CD4-positive, CD25-positive, alpha-beta regulatory T cell (primary cell): ENCODE measurements around the gene ZNF235. TPM values are rescaled to one million over a fixed set of nuclear protein-coding genes. Genes with fewer than 3 reads are reported as not detected.
A peak's percentile ranks its signal among the peaks of the same experiment; 100 is the strongest.

Experiments used
- ATAC-seq, 2 donors: fragments of 150-1000 bp; cut with Tn5 transposase; one replicate each; pipeline ENCODE4 v1.10.0; 2021; ENCODE audit warnings: low read depth in 2 of 2, moderate number of reproducible peaks in 2 of 2, moderate library complexity in 1 of 2
- DNase-seq, 3 donors: peaks; one replicate each; pipeline versions ENCODE4 v3.0.0 to v3.0.0-alpha.2; 2012 to 2022; ENCODE audit warnings: mixed read lengths in 1 of 3
- H3K27ac ChIP-seq: one replicate; pipeline ENCODE4 v1.7.0; 2013; ENCODE audit warnings: mild to moderate bottlenecking, low read length; ENCODE audit not compliant: insufficient read depth, poor library complexity, severe bottlenecking
- H3K27me3 ChIP-seq: one replicate; pipeline ENCODE4 v1.7.0; 2013; ENCODE audit warnings: low read length; ENCODE audit not compliant: control insufficient read depth, insufficient read depth
- H3K36me3 ChIP-seq: one replicate; pipeline ENCODE4 v1.7.0; 2013; ENCODE audit warnings: mild to moderate bottlenecking, low read length, moderate library complexity; ENCODE audit not compliant: control insufficient read depth, insufficient read depth
- H3K4me1 ChIP-seq: 2 replicates; pipeline ENCODE4 v1.7.0; 2013; ENCODE audit warnings: mild to moderate bottlenecking, low read length; ENCODE audit not compliant: insufficient read depth, control insufficient read depth, poor library complexity, severe bottlenecking
- H3K4me3 ChIP-seq: one replicate; pipeline ENCODE4 v1.7.0; 2013; ENCODE audit warnings: low read depth, mild to moderate bottlenecking, low read length, moderate library complexity
- H3K9me3 ChIP-seq, 2 experiments: 1 replicate in 1 of 2; 2 replicates in 1 of 2; pipeline ENCODE4 v1.7.0; 2013; ENCODE audit warnings: low read length in 2 of 2, mild to moderate bottlenecking in 1 of 2, moderate library complexity in 1 of 2; ENCODE audit not compliant: control insufficient read depth in 2 of 2
- H3K27ac Mint-ChIP-seq, 3 donors: one replicate each; pipeline ENCODE4 v1.8.0; 2020 to 2022; ENCODE audit warnings: mild to moderate bottlenecking in 3 of 3, mixed read lengths in 3 of 3, moderate library complexity in 2 of 3
- H3K27me3 Mint-ChIP-seq: one replicate; pipeline ENCODE4 v1.8.0; 2022; ENCODE audit warnings: mild to moderate bottlenecking, mixed read lengths
- H3K36me3 Mint-ChIP-seq: one replicate; pipeline ENCODE4 v1.8.0; 2020; ENCODE audit warnings: mixed read lengths
- H3K4me1 Mint-ChIP-seq, 4 donors: one replicate each; pipeline ENCODE4 v1.8.0; 2020 to 2022; ENCODE audit warnings: mixed read lengths in 4 of 4, mild to moderate bottlenecking in 1 of 4
- H3K4me3 Mint-ChIP-seq, 4 donors: one replicate each; pipeline ENCODE4 v1.8.0; 2020 to 2022; ENCODE audit warnings: mild to moderate bottlenecking in 4 of 4, mixed read lengths in 4 of 4, moderate library complexity in 3 of 4
- H3K9me3 Mint-ChIP-seq, 7 donors: one replicate each; pipeline ENCODE4 v1.8.0; 2020 to 2022; ENCODE audit warnings: mixed read lengths in 7 of 7, mild to moderate bottlenecking in 3 of 7, moderate library complexity in 2 of 7
- polyA plus RNA-seq, 4 donors: library from polyadenylated mRNA; unstranded; fragments of 300-500 nt; fragmentation: Illumina TruSeq; gene quantifications; one replicate each; pipeline ENCODE4 v1.2.3, GENCODE V29; 2021
- total RNA-seq: library from RNA; stranded (reverse); gene quantifications from one replicate; pipeline ENCODE4 v1.2.3, GENCODE V29; 2022

Gene ZNF235
- total and polyA plus RNA-seq, 5 donors from 2014 or later, result 1.0 to 5.4 (median 3.0) TPM

GRCh38 chr19:44313231-44313630 is 8.4 kb upstream of the ZNF235 start:
- peaks cover 2 to 35% (median 14%) of the 10 kb centered on the region in 7 donors for H3K9me3 Mint-ChIP-seq

DNA sequence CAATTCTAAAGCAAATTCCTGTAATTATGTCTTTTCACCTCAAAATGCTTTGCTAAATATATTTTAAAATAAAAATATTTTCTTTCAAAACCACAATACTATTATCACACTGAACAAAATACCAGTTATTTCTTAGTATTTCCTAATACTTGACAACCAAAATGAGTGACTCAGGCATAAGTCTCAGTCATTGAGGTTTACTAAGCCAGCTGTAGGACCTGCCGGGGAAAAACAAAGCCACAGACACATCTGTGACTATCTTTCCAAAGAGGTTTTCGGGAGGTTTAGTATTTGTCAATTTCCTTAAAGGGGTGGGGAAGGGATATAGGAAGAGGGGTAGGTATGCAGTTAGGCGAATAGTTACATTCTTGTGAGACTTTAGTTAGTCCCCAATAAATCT is 3.2 kb upstream of the ZNF235 start:
- H3K36me3 Mint-ChIP-seq, result peaks cover 4% of the 10 kb centered on the region
- Histone ChIP-seq H3K4me3 (no peak overlapping the region), H3K9me3 (peaks cover 0 to 8% of the 10 kb centered on the region in 2 experiments), H3K36me3 (no peaks in the 10 kb centered on the region), H3K27ac (no peak overlapping the region), H3K27me3 (no peaks in the 10 kb centered on the region), H3K4me1 (peaks cover 17% of the 10 kb centered on the region)
- peaks cover 0 to 12% (median 7%) of the 10 kb centered on the region in 7 donors for H3K9me3 Mint-ChIP-seq
- peaks cover 6% of the 10 kb centered on the region for H3K27me3 Mint-ChIP-seq
- H3K4me1 Mint-ChIP-seq, result peaks cover 6 to 23% (median 16%) of the 10 kb centered on the region in 4 donors
- DNase-seq (no peak), ATAC-seq (no peak)
- no peak overlapping the region for H3K27ac Mint-ChIP-seq
- H3K4me3 Mint-ChIP-seq, result peak overlapping the region in 1 of 4 donors; percentile 21

More at GRCh38 chr19:44313231-44313630, 8.4 kb upstream of the ZNF235 start:
- Histone ChIP-seq H3K36me3 (no peaks in the 10 kb centered on the region), H3K27ac (no peak overlapping the region), H3K4me1 (no peaks in the 10 kb centered on the region), H3K9me3 (peaks cover 9 to 10% of the 10 kb centered on the region in 2 experiments), H3K4me3 (no peak overlapping the region), H3K27me3 (no peaks in the 10 kb centered on the region)
- H3K4me3 Mint-ChIP-seq, result no peak overlapping the region
- peaks cover 13% of the 10 kb centered on the region for H3K27me3 Mint-ChIP-seq
- ATAC-seq (no peak), DNase-seq (no peak)
- peaks cover 8% of the 10 kb centered on the region for H3K36me3 Mint-ChIP-seq
- peaks cover 0 to 5% (median 0%) of the 10 kb centered on the region in 4 donors for H3K4me1 Mint-ChIP-seq
- no peak overlapping the region for H3K27ac Mint-ChIP-seq

DNA sequence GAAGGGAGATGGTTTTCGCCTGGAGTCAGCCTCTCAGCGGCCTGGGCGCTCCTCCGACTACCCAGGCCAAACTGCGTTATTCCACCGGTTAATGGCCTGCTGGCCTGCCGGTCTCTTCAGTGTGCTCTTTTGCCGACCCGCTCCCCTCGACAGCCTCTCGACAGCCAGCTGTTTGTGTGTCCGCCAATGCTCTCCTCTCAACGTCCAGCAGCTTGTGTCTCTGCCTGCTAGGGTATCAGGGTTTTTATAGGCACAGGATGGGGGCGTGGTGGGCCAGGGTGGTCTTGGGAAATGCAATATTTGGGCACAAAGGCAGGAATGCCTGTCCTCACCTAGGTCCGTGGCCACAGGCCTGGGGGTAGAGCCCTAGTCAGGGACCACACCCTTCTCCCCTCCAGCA is 1.5 kb upstream of the ZNF235 start:
- Mint-ChIP-seq H3K9me3 (peaks cover 0 to 12% (median 7%) of the 10 kb centered on the region in 7 donors), H3K36me3 (peaks cover 9% of the 10 kb centered on the region), H3K4me3 (peak overlapping the region in 1 of 4 donors; percentile 94), H3K27me3 (peaks cover 6% of the 10 kb centered on the region), H3K27ac (no peak overlapping the region), H3K4me1 (peaks cover 9 to 29% (median 16%) of the 10 kb centered on the region in 4 donors)
- Histone ChIP-seq H3K4me3 (no peak overlapping the region), H3K4me1 (peaks cover 17% of the 10 kb centered on the region), H3K27me3 (no peaks in the 10 kb centered on the region), H3K9me3 (peaks cover 0 to 3% of the 10 kb centered on the region in 2 experiments), H3K27ac (no peak overlapping the region), H3K36me3 (peaks cover 12% of the 10 kb centered on the region)
- ATAC-seq, result no peak
- DNase-seq, result no peak

DNA sequence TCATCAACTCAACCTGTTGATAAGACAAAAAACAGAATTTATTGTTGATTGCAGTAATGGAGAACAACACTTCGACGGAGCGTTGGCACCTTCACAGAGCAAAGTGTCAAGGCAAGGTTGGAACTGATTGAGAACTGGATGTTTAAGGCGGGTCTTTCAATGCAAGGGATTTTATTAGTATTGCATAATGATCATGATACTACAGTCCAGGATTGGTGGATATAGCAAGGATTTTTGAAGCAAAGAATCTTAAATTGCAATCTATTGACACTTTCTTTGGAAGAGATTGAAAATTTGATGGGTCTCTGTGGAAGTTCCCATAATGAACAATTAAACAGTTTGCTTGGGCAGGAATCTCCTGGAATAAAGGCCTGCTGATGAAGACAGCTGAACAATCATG is 632 bp upstream of the ZNF235 start:
- H3K27ac Mint-ChIP-seq, result peak overlapping the region in 1 of 3 donors; percentile 78
- no peak for ATAC-seq
- Histone ChIP-seq H3K36me3 (peaks cover 19% of the 10 kb centered on the region), H3K27me3 (no peaks in the 10 kb centered on the region), H3K4me3 (peak overlapping the region; percentile 93), H3K27ac (no peak overlapping the region), H3K9me3 (peaks cover 0 to 3% of the 10 kb centered on the region in 2 experiments), H3K4me1 (peaks cover 17% of the 10 kb centered on the region)
- H3K4me3 Mint-ChIP-seq, result peak overlapping the region; percentile 93 to 96 (median 94)
- peaks cover 6% of the 10 kb centered on the region for H3K27me3 Mint-ChIP-seq
- H3K36me3 Mint-ChIP-seq, result peaks cover 16% of the 10 kb centered on the region
- DNase-seq, result no peak
- peaks cover 0 to 16% (median 7%) of the 10 kb centered on the region in 7 donors for H3K9me3 Mint-ChIP-seq
- H3K4me1 Mint-ChIP-seq, result peaks cover 11 to 31% (median 19%) of the 10 kb centered on the region in 4 donors

- H3K27me3 Mint-ChIP-seq, result peaks cover 6% of the 10 kb centered on the region
- DNase-seq (peak in 1 of 3 donors; percentile 7), ATAC-seq (no peak)
- H3K4me3 Mint-ChIP-seq, result peak overlapping the region; percentile 93 to 96 (median 94)
- Histone ChIP-seq H3K36me3 (peaks cover 33% of the 10 kb centered on the region), H3K4me3 (peak overlapping the region; percentile 93), H3K27me3 (no peaks in the 10 kb centered on the region), H3K4me1 (peaks cover 17% of the 10 kb centered on the region), H3K9me3 (peaks cover 0 to 4% of the 10 kb centered on the region in 2 experiments), H3K27ac (no peak overlapping the region)
- H3K27ac Mint-ChIP-seq, result peak overlapping the region in 2 of 3 donors; percentile 78 to 92
- H3K4me1 Mint-ChIP-seq, result peaks cover 11 to 33% (median 19%) of the 10 kb centered on the region in 4 donors
- peaks cover 0 to 16% (median 3%) of the 10 kb centered on the region in 7 donors for H3K9me3 Mint-ChIP-seq
- peaks cover 30% of the 10 kb centered on the region for H3K36me3 Mint-ChIP-seq
Measured at GRCh38 chr19:44303976-44304568, 753 bp downstream of the ZNF235 start.

DNA sequence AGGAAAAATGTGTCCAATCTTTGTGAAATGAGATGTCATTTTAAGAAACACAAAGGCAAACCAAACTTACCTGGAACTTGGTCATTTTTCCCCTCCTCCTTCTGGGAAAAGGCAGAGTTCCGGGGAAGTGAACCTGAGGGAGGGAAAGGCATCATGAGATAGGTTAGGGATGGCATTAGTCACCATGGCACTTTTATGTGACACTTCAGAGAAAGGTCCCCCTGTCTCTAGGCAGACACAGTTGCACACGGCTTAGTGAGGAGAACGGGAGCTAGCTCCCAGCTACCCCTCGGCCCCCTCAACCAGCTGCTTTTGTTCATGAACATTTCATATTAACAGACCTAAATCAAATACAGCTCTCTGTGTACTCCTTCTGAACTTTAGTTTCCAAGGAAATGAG is 1.5 kb downstream of the ZNF235 start:
- Histone ChIP-seq H3K36me3 (peaks cover 40% of the 10 kb centered on the region), H3K4me1 (peaks cover 17% of the 10 kb centered on the region), H3K27ac (no peak overlapping the region), H3K27me3 (no peaks in the 10 kb centered on the region), H3K4me3 (no peak overlapping the region), H3K9me3 (peaks cover 0 to 4% of the 10 kb centered on the region in 2 experiments)
- H3K4me1 Mint-ChIP-seq, result peaks cover 11 to 33% (median 19%) of the 10 kb centered on the region in 4 donors
- peak overlapping the region; percentile 93 to 96 (median 94) for H3K4me3 Mint-ChIP-seq
- H3K9me3 Mint-ChIP-seq, result peaks cover 0 to 18% (median 7%) of the 10 kb centered on the region in 7 donors
- no peak overlapping the region for H3K27ac Mint-ChIP-seq
- H3K36me3 Mint-ChIP-seq, result peaks cover 33% of the 10 kb centered on the region
- peaks cover 2% of the 10 kb centered on the region for H3K27me3 Mint-ChIP-seq
- ATAC-seq, result no peak
- no peak for DNase-seq

GRCh38 chr19:44284968-44285367 is 19.9 kb downstream of the ZNF235 start:
- H3K27me3 ChIP-seq, result no peaks in the 10 kb centered on the region
- H3K9me3 ChIP-seq, result peaks cover 70 to 94% of the 10 kb centered on the region in 2 experiments
- no peaks in the 10 kb centered on the region for H3K4me1 ChIP-seq
- Mint-ChIP-seq H3K4me3 (no peak overlapping the region), H3K4me1 (no peaks in the 10 kb centered on the region), H3K36me3 (peaks cover 43% of the 10 kb centered on the region), H3K27ac (no peak overlapping the region), H3K27me3 (no peaks in the 10 kb centered on the region), H3K9me3 (peaks cover 3 to 81% (median 33%) of the 10 kb centered on the region in 7 donors)
- H3K27ac ChIP-seq, result no peak overlapping the region
- DNase-seq (no peak), ATAC-seq (no peak)
- H3K4me3 ChIP-seq, result no peak overlapping the region
- peaks cover 28% of the 10 kb centered on the region for H3K36me3 ChIP-seq
